ENCODE data around the gene RNF115.

DNA sequence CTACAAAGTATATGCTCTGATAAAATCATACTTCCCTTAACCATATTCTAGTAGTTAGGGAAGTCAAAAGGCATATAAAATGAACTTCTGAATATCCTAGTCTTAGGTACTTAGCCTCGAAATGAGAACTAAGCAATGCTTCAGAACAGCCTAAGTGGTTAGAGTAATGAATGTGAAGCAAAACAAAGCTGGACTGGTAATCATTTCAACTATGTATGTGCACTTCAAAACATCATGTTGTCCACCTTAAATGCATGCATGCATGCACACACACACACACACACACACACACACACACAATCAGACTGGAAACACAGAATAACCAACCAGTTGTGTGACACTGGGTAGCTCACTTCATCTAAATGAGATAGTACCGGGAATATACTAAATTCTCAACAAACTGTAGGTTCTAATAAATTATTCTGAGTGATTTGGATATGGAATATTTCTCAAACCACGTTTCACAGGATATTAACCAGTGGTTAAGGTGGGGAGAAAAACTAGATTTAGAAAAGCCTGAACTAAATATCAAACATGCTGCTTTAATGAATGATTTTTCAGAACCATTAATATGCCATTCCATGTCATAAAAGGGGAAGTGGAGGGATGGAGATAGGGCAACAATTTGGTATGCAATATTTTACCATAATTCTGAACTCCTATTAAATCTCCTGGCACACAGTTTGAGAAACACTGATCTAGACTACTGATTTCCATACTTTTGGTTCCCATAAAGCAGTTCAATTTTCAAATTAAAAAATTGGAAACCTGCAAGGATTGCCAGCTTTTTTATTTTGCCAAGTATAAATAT lies 19.5 kb downstream of the RNF115 start:
- TF ChIP-seq TAF1 (conservative IDR thresholded peaks at IDR 0.05) (no peak), FOXA1 (IDR thresholded peaks at IDR 0.05) (no peak), RAD21 (IDR thresholded peaks at IDR 0.05) (no peak), YY1 (IDR thresholded peaks at IDR 0.05) (no peak), SP1 (IDR thresholded peaks at IDR 0.05) (no peak), REST (IDR thresholded peaks at IDR 0.05) (no peak), JUND (IDR thresholded peaks at IDR 0.05) (no peak), MAX (IDR thresholded peaks at IDR 0.05) (no peak), GABPA (IDR thresholded peaks at IDR 0.05 in 1 of 2, conservative IDR thresholded peaks at IDR 0.05 in 1 of 2) (no peak)
- TF ChIP-seq, protein P1, sequence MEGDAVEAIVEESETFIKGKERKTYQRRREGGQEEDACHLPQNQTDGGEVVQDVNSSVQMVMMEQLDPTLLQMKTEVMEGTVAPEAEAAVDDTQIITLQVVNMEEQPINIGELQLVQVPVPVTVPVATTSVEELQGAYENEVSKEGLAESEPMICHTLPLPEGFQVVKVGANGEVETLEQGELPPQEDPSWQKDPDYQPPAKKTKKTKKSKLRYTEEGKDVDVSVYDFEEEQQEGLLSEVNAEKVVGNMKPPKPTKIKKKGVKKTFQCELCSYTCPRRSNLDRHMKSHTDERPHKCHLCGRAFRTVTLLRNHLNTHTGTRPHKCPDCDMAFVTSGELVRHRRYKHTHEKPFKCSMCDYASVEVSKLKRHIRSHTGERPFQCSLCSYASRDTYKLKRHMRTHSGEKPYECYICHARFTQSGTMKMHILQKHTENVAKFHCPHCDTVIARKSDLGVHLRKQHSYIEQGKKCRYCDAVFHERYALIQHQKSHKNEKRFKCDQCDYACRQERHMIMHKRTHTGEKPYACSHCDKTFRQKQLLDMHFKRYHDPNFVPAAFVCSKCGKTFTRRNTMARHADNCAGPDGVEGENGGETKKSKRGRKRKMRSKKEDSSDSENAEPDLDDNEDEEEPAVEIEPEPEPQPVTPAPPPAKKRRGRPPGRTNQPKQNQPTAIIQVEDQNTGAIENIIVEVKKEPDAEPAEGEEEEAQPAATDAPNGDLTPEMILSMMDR (IDR thresholded peaks at IDR 0.05; ENCODE audit: low read depth, low read length, missing input control): no peak
- TF ChIP-seq, protein P2, sequence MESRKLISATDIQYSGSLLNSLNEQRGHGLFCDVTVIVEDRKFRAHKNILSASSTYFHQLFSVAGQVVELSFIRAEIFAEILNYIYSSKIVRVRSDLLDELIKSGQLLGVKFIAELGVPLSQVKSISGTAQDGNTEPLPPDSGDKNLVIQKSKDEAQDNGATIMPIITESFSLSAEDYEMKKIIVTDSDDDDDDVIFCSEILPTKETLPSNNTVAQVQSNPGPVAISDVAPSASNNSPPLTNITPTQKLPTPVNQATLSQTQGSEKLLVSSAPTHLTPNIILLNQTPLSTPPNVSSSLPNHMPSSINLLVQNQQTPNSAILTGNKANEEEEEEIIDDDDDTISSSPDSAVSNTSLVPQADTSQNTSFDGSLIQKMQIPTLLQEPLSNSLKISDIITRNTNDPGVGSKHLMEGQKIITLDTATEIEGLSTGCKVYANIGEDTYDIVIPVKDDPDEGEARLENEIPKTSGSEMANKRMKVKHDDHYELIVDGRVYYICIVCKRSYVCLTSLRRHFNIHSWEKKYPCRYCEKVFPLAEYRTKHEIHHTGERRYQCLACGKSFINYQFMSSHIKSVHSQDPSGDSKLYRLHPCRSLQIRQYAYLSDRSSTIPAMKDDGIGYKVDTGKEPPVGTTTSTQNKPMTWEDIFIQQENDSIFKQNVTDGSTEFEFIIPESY (IDR thresholded peaks at IDR 0.05): no peak
- TF ChIP-seq, protein P3, sequence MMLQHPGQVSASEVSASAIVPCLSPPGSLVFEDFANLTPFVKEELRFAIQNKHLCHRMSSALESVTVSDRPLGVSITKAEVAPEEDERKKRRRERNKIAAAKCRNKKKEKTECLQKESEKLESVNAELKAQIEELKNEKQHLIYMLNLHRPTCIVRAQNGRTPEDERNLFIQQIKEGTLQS (IDR thresholded peaks at IDR 0.05): no peak
